ENCODE results near the gene S100P.
A peak's percentile ranks its signal among the peaks of the same experiment; 100 is the strongest.
"Not testable (repeated sequence)": the region's sequence is repeated elsewhere in the genome, so short reads cannot be mapped to it uniquely, and the experiment has no call there.

S100P gene

DNA sequence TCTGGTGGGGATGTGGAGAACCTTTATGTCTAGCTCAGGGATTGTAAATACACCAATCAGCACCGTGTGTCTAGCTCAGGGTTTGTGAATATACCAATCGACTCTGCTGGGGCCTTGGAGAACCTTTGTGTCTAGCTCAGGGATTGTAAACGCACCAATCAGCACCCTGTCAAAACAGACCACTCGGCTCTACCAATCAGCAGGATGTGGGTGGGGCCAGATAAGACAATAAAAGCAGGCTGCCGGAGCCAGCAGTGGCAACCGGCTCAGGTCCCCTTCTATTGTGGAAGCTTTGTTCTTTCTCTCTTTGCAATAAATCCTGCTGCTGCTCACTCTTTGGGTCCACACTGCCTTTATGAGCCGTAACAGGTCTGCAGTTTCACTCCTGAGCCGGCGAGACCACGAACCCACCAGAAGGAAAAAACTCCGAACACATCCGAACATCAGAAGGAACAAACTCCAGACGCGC lies 20.5 kb upstream of the S100P start:
- not testable (repeated sequence) for DNase-seq (ENCODE audit: low read depth)

DNA sequence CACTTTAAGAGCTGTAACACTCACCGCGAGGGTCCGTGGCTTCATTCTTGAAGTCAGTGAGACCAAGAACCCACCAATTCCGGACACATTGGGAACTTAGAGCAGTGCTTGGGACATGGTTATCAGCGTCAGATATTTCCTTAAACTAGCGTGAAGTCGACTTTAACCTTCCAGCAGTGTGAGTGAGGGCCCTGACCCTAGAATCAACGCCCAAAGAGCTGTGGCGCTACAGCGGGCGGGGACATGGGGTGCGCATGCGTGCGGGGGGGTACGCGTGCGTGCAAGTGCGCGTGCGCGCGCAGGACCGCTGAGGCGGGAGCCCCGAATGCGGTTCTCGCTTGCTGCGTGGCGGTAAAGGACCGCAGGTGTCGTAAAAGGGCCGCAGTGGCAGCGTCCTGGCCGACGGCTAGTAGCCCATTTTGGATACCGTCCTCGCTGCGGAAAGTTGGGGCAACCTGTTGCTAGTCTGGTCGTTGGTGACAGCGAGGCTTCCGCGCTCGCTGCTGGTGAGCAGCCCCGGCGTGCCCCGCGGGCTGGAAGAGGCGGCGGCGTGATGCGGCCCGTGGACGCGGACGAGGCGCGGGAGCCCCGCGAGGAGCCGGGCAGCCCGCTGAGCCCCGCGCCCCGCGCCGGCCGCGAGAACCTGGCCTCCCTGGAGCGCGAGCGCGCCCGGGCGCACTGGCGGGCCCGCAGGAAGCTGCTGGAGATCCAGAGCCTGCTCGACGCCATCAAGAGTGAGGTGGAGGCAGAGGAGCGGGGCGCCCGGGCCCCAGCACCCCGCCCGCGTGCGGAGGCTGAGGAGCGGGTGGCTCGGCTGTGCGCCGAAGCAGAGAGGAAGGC lies 19.8 kb upstream of the S100P start:
- peak; percentile 88 for DNase-seq (ENCODE audit: low read depth)

DNA sequence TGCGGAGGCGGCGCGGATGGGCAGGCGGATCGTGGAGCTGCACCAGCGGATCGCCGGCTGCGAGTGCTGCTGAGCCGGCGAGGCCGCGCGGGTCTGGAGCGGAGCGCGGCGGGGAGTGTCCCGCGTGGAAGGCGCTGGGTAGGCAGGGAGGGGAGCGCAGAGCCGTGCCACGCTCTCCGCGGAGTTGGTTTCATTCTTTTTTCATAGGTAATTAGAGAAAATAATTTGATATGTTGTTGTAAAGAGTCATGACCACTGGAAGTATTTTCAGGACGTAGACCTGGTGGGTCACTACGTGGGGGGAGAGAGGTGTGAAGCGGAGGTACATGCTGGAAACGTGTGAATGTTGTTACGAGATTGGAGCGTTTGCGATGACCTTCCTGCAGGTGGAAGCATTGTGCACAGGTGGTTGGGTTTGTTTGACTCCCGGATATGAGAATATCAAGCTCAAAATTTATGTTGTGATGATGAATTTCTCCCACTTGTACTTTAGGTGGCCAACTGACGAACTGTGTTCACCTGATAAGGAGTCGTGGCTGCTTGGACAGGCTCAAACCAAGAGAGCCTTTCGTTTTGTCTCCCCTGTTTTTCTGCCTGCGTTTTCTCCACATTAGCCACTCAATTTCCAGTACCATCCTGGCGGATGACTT lies 19.1 kb upstream of the S100P start:
- DNase-seq (ENCODE audit: low read depth): peak; percentile 48

DNA sequence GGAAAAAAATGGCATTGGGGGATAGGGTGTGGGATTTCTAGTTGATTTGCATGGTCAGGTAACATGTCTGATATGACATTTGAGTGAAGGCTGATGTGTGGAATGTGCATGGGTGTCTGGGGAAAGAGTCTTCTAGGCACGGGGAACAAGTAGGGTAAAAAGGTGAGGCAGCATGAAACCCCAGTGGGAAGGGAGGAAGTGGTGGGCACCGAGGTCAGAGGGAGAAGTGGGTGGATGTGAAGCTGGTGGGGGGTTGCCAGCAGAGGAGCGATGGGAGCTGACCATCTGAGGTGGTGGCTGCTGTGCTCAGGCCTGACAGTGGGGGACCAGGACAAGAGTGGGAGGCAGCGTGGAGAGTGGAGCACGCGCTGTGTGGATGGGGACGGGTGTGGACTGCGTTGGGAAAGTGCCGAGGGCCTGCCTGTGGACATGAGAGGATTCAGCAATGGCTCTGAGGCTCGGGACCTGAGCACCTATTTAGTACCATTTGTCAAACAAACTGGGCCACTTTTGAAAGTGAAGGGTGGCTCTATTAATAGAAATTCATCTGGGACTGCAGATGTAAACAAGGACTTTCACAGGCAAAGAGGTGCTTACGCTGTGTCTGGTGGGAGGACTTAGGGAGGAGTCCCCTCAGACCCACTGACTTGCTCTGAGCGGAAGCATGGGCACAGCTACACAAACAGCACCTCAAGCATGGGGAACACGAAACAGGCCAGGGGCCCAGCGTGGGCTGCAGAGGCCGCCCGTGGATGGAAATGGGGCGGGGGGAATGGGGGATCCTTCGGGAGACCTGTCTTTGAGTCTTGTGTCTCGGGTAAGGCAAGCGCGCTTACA lies 16.7 kb upstream of the S100P start:
- no peak for DNase-seq (ENCODE audit: low read depth)

DNA sequence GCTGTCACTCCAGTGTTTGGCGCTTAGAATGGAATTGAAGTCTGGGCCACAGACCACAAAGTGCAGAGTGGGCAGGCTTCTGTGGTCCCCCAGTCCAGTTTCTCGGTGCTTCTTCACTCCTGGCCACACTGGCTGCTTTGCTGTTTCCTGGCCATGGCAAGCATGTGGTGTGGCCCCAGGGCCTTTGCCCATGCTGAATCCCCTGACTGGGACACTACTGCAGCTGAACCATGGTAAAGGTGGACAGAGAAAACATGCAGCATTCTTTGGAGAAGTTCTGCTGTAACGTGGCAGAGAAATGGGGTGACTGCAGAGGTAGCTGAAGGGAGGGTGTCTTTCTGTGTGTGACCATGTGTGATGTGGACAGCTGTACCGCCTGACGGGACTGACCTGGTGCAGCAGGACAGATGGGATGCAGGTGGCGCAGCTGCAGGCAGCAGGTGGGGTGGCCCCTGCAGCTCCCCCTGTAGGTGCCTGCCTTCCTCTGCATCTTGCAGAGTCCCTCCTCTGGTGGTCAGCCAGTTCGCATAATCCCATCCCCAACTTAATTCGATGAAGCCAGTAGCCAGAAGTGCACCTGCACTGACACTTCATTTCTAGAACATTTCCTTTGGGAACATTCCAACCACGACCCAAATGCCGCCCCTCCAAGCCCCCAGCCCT lies 13.2 kb upstream of the S100P start:
- no peak for DNase-seq (ENCODE audit: low read depth)

DNA sequence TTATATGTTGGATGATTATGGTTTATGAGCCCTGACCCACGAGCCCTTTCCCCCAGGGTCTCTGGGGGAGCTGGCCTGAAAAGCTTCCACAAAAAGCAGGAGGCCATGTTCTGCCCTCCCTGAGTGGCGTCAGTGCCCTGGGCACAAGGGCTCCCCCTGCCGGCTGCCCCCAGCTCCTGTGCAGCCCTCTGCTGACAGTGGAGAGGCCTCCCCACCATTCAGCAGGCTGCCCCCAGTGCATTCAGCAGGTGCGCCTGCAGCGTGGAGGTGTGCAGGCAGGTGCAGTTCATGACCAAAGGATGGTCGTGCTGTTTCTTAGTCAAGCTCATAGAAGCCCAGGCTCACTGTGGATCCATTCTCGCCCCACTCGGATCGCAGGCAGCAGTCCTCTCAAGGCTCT lies 12.5 kb upstream of the S100P start:
- no peak for DNase-seq (ENCODE audit: low read depth)

DNA sequence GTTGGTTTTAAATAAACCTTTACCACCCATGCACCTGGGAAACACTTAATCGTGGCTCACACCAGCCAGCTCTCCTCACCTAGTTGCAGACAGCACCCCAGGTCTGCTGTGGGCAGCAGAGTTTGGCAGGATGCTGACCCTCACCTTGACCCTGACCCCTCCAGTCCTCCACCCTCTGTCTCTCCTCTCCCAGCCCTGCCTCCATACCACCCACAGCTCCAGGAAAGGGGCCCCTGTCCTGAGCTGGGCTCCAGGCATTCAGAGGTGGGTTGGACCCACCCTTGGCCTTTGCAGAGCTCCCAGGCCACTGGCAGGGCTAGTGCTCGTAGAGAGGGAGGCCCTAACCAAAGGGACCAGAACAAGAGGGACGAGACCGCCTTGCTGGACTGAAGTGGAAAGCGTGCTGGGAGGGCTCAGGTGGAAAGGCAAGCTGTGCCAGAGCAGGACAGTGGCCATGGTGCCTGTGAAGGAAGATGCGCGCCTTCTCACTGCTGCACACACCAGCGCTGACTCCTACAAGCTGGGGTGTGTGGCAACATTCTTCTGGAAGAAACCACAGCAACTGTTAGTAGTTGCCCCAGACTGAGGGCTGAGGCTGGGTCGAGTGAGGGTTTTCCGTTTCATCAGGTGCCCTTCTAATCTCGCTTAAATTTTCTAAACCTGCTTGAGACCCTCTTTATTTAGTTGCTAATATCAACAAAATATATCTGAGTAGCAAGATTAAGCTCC lies 10.7 kb upstream of the S100P start:
- DNase-seq (ENCODE audit: low read depth): no peak

DNA sequence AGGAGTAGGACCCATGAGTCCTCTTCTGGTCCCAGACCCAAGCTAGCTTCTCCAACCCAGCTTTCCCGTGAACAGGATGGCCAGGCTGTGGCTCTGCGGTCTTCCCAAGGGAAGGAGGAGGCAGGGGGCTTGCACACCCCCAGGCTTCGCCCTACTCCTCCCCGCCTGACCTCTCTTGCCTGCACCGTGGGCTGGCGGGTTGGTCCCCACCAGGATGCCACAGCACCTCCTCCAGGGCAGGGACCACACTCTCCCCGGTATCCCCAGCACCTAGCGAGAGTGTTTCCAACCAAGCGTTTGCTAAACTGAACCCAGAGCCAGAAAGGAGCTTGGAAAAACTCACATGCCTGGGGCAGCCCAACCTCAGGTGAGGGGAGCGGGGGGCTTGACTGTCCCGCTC lies 9.0 kb upstream of the S100P start:
- DNase-seq (ENCODE audit: low read depth): no peak

DNA sequence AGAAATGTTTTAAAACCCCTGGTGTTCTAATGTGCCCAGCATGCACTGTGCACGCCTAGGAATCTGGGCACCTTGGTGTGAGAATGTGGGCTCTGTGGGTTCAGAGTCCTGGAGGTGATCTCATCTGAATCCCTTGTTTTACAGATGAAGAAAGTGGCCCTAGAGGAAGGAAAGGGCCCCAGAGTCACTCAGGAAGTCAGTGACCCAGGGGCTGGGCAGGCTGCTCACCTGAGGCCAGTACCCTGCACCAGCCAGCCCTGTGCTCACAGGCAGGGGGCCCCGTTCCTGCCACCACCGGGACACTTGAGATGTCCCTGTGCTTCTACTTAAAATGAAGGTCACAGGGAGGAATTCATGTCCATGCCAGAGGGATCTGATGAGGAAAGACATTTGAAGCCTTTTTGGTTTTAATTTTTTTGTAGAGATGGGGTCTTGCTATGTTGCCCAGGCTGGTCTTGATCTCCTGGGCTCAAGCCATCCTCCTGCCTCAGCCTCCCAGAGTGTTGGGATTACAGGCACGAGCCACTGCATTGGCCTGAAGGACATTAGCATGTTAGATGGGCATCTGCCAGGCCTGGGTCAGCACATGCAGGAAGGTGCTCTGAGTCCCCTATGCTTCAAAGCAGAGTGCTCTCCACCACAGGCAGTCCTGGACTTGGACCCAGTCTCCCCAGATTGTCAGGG lies 7.4 kb upstream of the S100P start:
- DNase-seq (ENCODE audit: low read depth): no peak

DNA sequence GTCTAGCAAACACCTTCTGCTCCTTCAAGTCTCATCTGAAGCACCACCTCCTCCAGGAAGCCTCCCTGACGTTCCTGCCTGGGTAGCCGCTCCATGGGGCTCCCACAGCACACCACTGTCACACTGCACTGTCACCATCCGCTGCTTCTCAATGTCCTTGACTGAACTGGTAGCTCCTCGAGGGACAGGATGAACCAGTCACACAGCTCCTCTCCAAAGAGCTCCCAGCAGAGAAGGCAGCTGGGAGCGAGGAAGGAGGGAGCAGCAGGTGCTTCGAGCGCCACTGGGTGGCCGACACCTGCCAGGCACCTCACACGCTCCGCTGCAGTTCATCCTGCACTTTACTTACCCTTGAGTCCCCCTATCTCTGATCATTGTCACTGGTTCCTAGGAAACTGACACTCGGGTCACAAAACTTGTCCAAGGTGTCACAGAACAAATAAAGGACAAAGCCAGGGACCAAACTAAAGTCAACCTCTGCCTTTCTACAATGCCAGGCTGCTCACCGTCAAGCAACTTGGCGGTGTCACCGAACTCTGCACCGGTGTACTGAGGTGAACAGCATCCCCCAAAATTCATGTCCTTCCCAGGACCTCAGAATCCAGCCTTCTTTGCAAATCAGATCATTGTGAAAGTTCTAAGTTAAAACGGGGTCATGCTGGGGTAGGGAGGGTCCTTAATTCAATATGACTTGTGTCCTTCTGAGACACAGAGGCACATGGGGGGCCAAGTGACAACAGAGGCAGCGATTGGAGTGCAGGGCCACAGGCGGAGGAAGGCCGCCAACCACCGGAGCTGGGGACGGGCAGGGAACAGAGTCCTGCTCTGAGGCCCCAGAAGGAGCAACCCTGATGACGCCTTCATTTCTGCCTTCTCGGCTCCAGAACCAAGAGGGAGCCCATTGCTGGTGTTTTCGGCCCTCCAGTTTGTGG lies 5.5 kb upstream of the S100P start:
- no peak for DNase-seq (ENCODE audit: low read depth)

DNA sequence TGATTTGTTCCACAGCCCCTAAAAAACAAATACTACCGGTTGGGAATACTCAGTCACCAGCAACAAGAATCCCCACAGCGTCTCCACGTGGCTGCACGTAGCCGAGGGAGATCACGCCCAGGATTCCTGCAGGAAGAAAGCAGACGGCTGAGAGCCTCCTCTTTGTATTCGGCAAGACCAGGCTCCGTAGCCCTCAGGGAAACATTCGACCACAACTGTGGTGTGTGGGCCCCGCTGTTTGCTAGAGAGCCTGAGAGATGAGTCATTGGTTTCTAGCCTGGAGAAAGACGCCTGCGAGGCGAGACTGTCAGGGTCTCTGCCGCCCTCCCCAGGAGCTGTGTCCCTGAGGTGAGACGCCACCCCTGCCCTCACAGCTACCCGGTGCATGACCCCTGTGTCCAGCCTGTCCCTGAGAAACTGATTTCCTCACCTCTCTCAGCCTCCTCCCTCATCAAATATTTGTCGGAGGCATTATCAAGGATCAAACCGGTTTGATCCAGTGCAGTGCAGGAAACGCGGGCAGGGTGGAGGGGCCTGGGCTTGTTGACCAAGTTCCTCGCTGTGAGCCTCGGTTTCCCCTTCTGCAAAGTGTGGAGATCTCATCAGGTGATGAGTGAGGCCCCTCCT lies 4.7 kb upstream of the S100P start:
- peak; percentile 59 for DNase-seq (ENCODE audit: low read depth)

DNA sequence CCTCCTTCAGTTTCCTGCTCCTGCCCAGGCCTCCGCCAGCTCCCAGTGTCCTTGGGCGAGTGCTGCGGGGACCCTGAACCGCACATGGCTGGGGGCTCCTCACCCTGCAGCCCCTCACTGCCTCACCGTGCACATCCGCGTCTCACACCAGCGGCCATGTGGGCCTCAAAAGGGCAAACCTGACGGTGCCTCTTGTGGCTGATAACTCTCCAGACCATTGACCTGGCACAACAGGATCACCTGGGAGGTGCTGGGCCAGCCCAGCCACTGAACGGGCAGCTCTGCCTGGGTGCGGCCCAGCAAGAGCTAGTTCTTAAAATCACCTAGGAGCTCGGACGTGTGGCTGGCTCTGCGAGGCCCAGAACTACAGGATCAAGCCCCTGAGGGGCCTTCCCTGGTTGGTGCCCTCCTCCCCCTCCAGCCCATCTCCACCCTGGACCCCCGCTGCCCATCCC lies 4.1 kb upstream of the S100P start:
- DNase-seq (ENCODE audit: low read depth): no peak

DNA sequence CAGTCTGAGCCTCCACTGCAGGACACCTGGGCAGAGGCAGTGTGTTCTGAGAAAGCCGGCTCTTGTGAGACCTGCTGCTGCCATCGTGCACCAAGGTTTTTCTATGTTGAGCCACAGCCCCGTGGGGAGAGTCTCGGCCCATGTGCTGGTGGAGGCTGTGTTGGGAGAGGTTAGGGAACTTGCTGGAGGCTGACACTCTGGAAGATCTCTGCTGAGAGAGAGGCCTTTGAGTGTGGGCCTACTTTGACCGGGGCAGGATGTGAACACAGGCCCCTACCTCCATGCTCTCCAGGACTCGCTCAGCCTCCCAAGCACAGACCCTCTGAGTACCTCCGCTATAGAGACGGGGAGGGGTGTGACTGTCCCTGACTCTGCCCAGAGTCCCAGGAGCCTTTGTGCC lies 1.3 kb upstream of the S100P start:
- no peak for DNase-seq (ENCODE audit: low read depth)

DNA sequence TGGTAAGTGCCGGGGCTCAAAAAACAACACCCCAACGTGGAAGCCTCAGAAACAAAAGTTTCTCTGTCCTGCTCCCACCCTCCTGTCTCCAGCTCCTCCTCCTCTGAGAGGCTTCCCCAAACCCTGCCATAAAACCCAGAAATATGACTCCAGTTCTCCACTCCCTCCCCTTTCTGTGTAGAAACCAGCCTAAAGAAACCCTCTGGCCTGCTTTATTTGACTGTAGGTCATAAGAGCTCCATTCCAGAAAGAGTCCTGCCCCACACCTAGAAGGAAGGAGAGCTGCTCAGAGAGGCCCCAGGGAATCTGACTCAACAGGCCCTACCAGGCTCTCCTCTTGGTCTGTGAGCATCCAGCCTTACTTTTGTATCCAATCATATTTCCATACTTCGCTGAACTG lies 872 bp upstream of the S100P start:
- DNase-seq (ENCODE audit: low read depth): no peak

DNA sequence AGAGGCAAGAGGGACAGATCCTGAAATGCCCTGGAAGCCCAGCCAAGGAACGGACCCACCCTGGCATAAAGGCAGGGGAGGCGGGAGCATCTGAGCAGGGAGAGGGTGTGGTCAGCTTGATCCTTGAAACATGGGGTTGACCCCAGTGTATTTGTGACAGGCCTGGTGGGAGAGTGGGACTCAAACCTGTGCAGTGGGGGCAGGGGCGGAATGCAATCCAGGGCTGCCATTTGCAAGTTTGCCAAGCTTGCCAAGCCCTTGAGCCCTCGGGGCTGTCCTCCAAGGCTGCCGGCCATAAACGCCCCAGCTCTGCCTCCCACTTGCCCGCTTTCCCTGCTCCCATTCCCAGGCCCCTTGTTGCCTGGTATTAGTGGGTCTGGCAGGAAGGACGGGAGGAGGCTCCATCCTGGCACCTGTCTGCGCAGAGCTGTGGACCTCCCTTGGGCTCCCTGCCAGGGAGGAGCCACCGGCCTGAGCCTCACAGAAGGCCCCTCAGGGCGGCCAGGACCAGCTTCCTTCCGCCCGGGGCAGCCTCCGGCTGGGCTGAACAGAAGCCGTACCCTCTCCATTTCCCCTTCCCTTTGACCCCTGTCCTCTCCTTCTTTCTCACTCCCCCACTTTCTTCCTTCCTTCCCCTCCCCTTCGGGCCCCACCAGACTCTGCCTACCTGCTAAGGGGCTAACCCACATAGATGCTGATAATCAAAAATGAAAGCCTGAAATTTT lies 661 bp downstream of the S100P start:
- no peak for DNase-seq (ENCODE audit: low read depth)

DNA sequence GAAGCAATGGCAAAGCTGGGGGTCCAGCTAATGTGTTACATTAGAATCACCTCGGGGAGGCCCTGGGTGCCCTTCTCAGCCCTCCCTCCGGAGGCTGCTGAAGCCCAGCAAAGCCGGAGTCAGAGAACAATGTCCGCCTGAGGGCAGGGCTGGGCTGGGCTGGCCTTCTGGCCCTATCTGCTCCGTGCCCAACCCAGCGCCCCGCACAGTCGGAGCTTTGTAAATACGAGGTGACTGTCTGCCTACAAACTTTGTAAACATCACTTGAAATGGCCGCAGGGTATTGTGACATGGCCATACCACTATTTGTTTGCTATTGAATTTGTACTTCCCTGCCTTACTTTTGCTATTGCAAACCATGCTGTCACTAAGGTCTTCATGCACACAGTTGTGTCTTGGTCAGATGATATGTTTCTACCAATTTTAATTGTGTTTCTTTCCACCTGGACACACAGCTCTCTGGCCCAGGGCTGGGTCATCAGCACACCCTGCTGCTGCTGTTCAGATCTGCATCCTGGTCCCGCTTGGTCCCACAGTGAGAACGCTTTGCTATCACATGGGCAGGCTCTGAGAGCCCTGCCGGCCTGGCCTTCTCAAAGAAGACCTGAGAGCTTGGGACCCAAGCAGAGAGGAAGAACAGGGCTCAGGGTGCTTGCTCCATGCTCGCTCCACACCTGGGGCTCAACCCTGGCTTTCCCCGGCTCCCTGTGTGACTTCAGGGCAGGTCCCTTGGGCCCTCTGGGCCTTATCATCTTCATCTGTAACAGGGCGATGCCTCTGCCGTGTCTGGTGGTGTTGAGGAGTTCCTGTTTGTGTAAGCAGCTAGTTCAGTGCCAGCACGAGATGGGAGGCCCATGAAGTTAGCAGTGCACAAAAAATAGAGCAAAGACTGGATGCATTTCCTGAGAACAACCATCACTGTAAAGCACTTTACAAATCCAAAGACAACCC lies 2.3 kb downstream of the S100P start:
- peak; percentile 42 for DNase-seq (ENCODE audit: low read depth)

DNA sequence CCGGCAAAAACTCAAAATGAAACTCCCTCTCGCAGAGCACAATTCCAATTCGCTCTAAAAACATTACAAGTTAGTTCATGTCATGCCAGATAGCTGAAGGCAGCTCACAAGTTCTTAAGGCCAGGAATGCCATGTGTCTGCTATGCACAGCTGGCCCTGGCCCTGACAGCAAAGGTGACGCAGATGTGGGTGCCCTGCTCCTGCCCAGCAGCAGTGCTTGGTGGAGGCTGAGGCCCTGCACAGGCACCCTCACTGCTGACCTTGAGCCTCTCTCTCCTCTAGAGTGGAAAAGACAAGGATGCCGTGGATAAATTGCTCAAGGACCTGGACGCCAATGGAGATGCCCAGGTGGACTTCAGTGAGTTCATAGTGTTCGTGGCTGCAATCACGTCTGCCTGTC lies 2.9 kb downstream of the S100P start:
- DNase-seq (ENCODE audit: low read depth): no peak
